Left ventricle myocardium inferior (tissue), 1 donor: ENCODE data around the gene MRPS27. TPM values are rescaled to one million over a fixed set of nuclear protein-coding genes. Genes with fewer than 3 reads are reported as not detected.

Experiments
- DNase-seq: peaks from one replicate; pipeline ENCODE4 v3.0.0-alpha.2; 2020
- H3K27ac ChIP-seq: fragments of 200-600 bp; replicated peaks from 2 replicates; pipeline ENCODE4 v1.8.0; 2021
- H3K27me3 ChIP-seq: fragments of 200-600 bp; 2 replicates; pipeline ENCODE4 v1.8.0; 2021; ENCODE audit warnings: low read depth
- H3K36me3 ChIP-seq: fragments of 200-600 bp; 2 replicates; pipeline ENCODE4 v1.8.0; 2021
- H3K4me1 ChIP-seq: fragments of 200-600 bp; 2 replicates; pipeline ENCODE4 v1.8.0; 2021
- H3K4me3 ChIP-seq: fragments of 200-600 bp; 2 replicates; pipeline ENCODE4 v1.8.0; 2021; ENCODE audit warnings: mild to moderate bottlenecking, moderate library complexity
- H3K9me3 ChIP-seq: fragments of 200-600 bp; replicated peaks from 2 replicates; pipeline ENCODE4 v1.8.0; 2021
- CTCF ChIP-seq: fragments of 200-600 bp; IDR thresholded peaks from 2 replicates; pipeline ENCODE4 v1.8.0; 2021; ENCODE audit warnings: antibody characterized with exemption, mild to moderate bottlenecking, borderline replicate concordance
- intact Hi-C: fragments of 100-400 bp; cut with micrococcal nuclease; formaldehyde crosslinking; loops from one replicate; pipeline ENCODE4 v1.11.0; 2022
- total RNA-seq: library from RNA; stranded (reverse); fragmentation: NEBNext Ultra II Directional; extraction: Animal tissue kit (Norgen Biotek cat#: 25700); gene quantifications from one replicate; pipeline ENCODE4 v1.2.1, GENCODE V29; 2021
- donor health status: DM: no; HTN: yes; CAD: no; lungs with severe emphysema.

The MRPS27 gene
- total RNA-seq, 1 donor from 2014 or later: 72.0 TPM

- H3K27ac ChIP-seq: peak overlapping the region; percentile 68
- H3K9me3 ChIP-seq: no peaks in the 10 kb centered on the region
- intact Hi-C loops: no loop called here
- H3K27me3 ChIP-seq: no peaks in the 10 kb centered on the region
- DNase-seq: no peak
- TF ChIP-seq CTCF: no peak
- H3K36me3 ChIP-seq: peaks cover 53% of the 10 kb centered on the region
- H3K4me3 ChIP-seq: no peak overlapping the region
- H3K4me1 ChIP-seq: peaks cover 48% of the 10 kb centered on the region
Observed at GRCh38 chr5:72226950-72227349, 93.1 kb downstream of the MRPS27 start.

DNA sequence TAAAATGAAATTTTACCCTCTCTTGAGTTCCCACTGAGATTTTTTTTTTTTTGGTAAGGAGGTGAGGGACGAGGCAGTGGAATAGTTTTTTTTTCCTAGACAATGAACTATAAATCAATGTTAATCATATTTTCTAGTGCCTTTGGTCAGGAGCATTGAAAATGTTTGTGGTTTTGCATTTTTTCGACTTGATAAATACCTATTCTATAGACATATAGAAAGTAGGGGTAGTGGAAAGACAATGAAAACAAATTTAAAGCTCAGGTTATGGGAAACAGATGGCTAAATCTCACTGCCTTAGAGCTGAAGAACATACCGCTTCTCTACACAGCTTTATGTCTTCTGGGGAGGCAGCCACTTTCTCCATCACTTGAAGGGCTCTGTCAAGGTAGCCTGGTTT is 94.3 kb downstream of the MRPS27 start:
- H3K27me3 ChIP-seq: no peaks in the 10 kb centered on the region
- H3K27ac ChIP-seq: no peak overlapping the region
- intact Hi-C loops: no loop called here
- no peaks in the 10 kb centered on the region for H3K9me3 ChIP-seq
- no peak for TF ChIP-seq CTCF
- no peak overlapping the region for H3K4me3 ChIP-seq
- peaks cover 48% of the 10 kb centered on the region for H3K4me1 ChIP-seq
- H3K36me3 ChIP-seq: peaks cover 60% of the 10 kb centered on the region
- DNase-seq: no peak

GRCh38 chr5:72224946-72225463 is 95.0 kb downstream of the MRPS27 start:
- intact Hi-C loops: no loop called here
- Histone ChIP-seq H3K4me3 (no peak overlapping the region), H3K36me3 (peaks cover 68% of the 10 kb centered on the region), H3K27me3 (no peaks in the 10 kb centered on the region), H3K9me3 (no peaks in the 10 kb centered on the region), H3K27ac (no peak overlapping the region), H3K4me1 (peaks cover 48% of the 10 kb centered on the region)
- TF ChIP-seq CTCF: no peak
- no peak for DNase-seq

- intact Hi-C loops: no loop called here
- Histone ChIP-seq H3K4me3 (no peak overlapping the region), H3K27me3 (no peaks in the 10 kb centered on the region), H3K9me3 (no peaks in the 10 kb centered on the region), H3K27ac (no peak overlapping the region), H3K36me3 (peaks cover 82% of the 10 kb centered on the region), H3K4me1 (peaks cover 32% of the 10 kb centered on the region)
- DNase-seq: no peak
- no peak for TF ChIP-seq CTCF
Observed at GRCh38 chr5:72223371-72223770, 96.7 kb downstream of the MRPS27 start.

DNA sequence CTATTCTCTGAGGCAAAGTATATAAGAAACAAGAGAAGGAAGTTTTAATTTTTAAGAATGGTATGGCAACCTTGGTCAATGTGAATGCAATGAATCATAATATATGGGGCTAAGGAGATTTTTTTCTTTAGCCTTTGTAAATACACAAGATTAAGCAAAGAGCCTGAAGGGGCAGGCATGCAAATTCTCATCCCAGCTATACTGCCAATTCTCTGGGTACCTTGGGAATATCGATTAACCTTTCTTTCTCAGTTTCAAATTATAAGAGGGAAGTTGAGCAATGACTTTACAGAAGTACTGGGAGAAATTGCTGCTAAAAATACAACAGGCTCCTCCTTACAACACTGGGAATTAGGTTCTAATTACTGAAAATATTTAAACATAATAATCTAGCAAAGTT is 97.5 kb downstream of the MRPS27 start:
- Histone ChIP-seq H3K27me3 (no peaks in the 10 kb centered on the region), H3K36me3 (peaks cover 91% of the 10 kb centered on the region), H3K9me3 (no peaks in the 10 kb centered on the region), H3K4me1 (peaks cover 24% of the 10 kb centered on the region), H3K4me3 (no peak overlapping the region), H3K27ac (no peak overlapping the region)
- TF ChIP-seq CTCF: no peak
- intact Hi-C loops: no loop called here
- no peak for DNase-seq
